ENCODE measurements around the gene WDR20.

Gene WDR20

GRCh38 chr14:102195446-102195845 is 55.7 kb downstream of the WDR20 start:
- no peak for DNase-seq

- DNase-seq, result peak in 52 of 56 donors; percentile 33 to 98 (median 84)
Measured at GRCh38 chr14:102196039-102196901, 56.6 kb downstream of the WDR20 start.

- DNase-seq, result no peak
Measured at GRCh38 chr14:102196902-102197230, 57.2 kb downstream of the WDR20 start.

GRCh38 chr14:102197317-102197853 is 57.7 kb downstream of the WDR20 start:
- DNase-seq, result no peak

- DNase-seq, result peak in 2 of 56 donors; percentile 24
Measured at GRCh38 chr14:102200690-102201352, 61.1 kb downstream of the WDR20 start.

GRCh38 chr14:102201353-102201738 is 61.6 kb downstream of the WDR20 start:
- DNase-seq, result no peak

GRCh38 chr14:102201776-102202175 is 62.1 kb downstream of the WDR20 start:
- no peak for DNase-seq

- no peak for DNase-seq
Measured at GRCh38 chr14:102202944-102203343, 63.2 kb downstream of the WDR20 start.

GRCh38 chr14:102203382-102203781 is 63.7 kb downstream of the WDR20 start:
- DNase-seq, result peak in 16 of 56 donors; percentile 17 to 63 (median 34)

GRCh38 chr14:102205560-102205959 is 65.9 kb downstream of the WDR20 start:
- DNase-seq, result no peak

- peak in 1 of 56 donors; percentile 25 for DNase-seq
Measured at GRCh38 chr14:102206918-102207317, 67.2 kb downstream of the WDR20 start.

GRCh38 chr14:102207831-102208365 is 68.2 kb downstream of the WDR20 start:
- DNase-seq, result no peak

GRCh38 chr14:102208741-102209140 is 69.0 kb downstream of the WDR20 start:
- no peak for DNase-seq

- peak in 46 of 56 donors; percentile 27 to 84 (median 60) for DNase-seq
Measured at GRCh38 chr14:102209224-102209966, 69.7 kb downstream of the WDR20 start.

GRCh38 chr14:102210421-102211042 is 70.8 kb downstream of the WDR20 start:
- no peak for DNase-seq

- DNase-seq, result no peak
Measured at GRCh38 chr14:102211240-102211639, 71.5 kb downstream of the WDR20 start.

GRCh38 chr14:102212356-102212755 is 72.7 kb downstream of the WDR20 start:
- DNase-seq, result no peak

GRCh38 chr14:102212845-102213244 is 73.1 kb downstream of the WDR20 start:
- DNase-seq, result no peak

- DNase-seq, result no peak
Measured at GRCh38 chr14:102213470-102213869, 73.8 kb downstream of the WDR20 start.

GRCh38 chr14:102213984-102214658 is 74.4 kb downstream of the WDR20 start:
- no peak for DNase-seq

Data from nucleus accumbens (tissue), 56 donors.